Panc1 (cell line): ENCODE data around the gene GNAT1.

Source experiments
- POLR2AphosphoS5 ChIP-seq: IDR thresholded peaks from 2 replicates; pipeline ENCODE4 v1.6.1; 2012; ENCODE audit warnings: mild to moderate bottlenecking, low read depth, low read length, moderate library complexity
- TCF7L2 ChIP-seq: IDR thresholded peaks from 2 replicates; pipeline ENCODE4 v1.6.1; 2011; ENCODE audit warnings: mild to moderate bottlenecking, low read depth, low read length, inconsistent platforms
- TF ChIP-seq, protein P1 (sequence below): fragments of 450-650 bp; IDR thresholded peaks from 2 replicates; pipeline ENCODE4 v1.5.1; 2017; ENCODE audit warnings: mild to moderate bottlenecking

DNA sequence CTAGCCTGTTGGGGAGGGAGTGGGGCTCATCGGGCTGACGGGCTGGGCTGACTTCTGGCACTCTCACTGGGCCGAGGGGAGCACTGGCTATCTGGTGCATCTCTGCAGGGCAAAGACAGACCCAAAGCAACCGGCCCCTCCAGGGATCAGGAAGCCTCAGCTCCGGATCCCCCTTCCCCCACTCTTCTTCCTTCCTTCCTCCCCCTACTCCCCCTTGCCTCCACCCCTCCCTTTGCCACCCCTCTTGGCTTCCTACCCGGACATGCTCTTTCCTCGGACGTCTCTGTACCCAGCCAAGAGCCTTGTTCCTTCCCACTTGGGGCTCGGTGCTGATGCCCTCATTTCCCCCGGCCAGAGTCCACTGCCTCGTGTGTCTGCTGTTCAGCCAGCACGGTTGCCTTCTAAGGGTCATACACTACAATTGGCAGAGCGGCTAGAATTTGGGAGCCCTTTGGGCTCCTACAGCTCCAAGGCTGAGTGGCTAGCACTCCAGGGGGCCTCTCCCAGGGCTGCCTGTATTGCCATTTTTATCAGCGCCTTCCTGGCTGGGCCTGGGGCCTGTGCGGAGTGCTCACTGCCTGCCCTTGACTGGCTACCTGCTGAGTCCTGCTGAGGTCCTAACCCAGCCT lies 25.4 kb upstream of the GNAT1 start:
- TF ChIP-seq, protein P1, sequence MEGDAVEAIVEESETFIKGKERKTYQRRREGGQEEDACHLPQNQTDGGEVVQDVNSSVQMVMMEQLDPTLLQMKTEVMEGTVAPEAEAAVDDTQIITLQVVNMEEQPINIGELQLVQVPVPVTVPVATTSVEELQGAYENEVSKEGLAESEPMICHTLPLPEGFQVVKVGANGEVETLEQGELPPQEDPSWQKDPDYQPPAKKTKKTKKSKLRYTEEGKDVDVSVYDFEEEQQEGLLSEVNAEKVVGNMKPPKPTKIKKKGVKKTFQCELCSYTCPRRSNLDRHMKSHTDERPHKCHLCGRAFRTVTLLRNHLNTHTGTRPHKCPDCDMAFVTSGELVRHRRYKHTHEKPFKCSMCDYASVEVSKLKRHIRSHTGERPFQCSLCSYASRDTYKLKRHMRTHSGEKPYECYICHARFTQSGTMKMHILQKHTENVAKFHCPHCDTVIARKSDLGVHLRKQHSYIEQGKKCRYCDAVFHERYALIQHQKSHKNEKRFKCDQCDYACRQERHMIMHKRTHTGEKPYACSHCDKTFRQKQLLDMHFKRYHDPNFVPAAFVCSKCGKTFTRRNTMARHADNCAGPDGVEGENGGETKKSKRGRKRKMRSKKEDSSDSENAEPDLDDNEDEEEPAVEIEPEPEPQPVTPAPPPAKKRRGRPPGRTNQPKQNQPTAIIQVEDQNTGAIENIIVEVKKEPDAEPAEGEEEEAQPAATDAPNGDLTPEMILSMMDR: no peak
- TF ChIP-seq POLR2AphosphoS5: no peak
- no peak for TF ChIP-seq TCF7L2
